Tibial artery (tissue), 4 donors: Measurements from ENCODE around the gene AKAP6.

Source experiments
- DNase-seq, 2 donors: peaks; one replicate each; pipeline ENCODE4 v3.0.0-alpha.2; 2019
- H3K27ac ChIP-seq, 2 donors: fragments of 200-600 bp; sonication (generic) in 1 of 2; 1 replicate in 1 of 2; 2 replicates in 1 of 2; pipeline ENCODE4 v1.5.1; 2018 to 2019; ENCODE audit warnings: mild to moderate bottlenecking in 1 of 2
- H3K27me3 ChIP-seq, 2 donors: fragments of 200-600 bp; sonication (generic) in 1 of 2; one replicate each; pipeline versions ENCODE4 v1.5.1 to v1.6.0; 2016 to 2019
- H3K36me3 ChIP-seq, 3 donors: fragments of 200-600 bp; sonication (generic) in 2 of 3; one replicate each; pipeline ENCODE4 v1.5.1; 2016 to 2019; ENCODE audit warnings: mild to moderate bottlenecking in 2 of 3
- H3K4me1 ChIP-seq, 4 donors: fragments of 200-600 bp; sonication (generic) in 2 of 4; 1 replicate in 3 of 4; 2 replicates in 1 of 4; pipeline ENCODE4 v1.5.1; 2016 to 2019
- H3K4me3 ChIP-seq, 2 donors: fragments of 200-600 bp; sonication (generic) in 1 of 2; 1 replicate in 1 of 2; 2 replicates in 1 of 2; pipeline ENCODE4 v1.5.1; 2018 to 2019; ENCODE audit warnings: mild to moderate bottlenecking in 2 of 2
- H3K9me3 ChIP-seq, 3 donors: fragments of 200-600 bp; sonication (generic) in 1 of 3; one replicate each; pipeline ENCODE4 v1.5.1; 2016 to 2019
- intact Hi-C: fragments of 100-400 bp; cut with DNase I; formaldehyde crosslinking; loops from one replicate; pipeline ENCODE4 v1.15.0; 2023; ENCODE audit warnings: low total_unique reads
- TF ChIP-seq, protein P1 (sequence below), 2 experiments: fragments of 200-600 bp in 1 of 2; fragments of 450-650 bp in 1 of 2; IDR thresholded peaks; one replicate each; pipeline ENCODE4 v1.5.1; 2017 to 2019; ENCODE audit warnings: antibody characterized with exemption in 2 of 2, mild to moderate bottlenecking in 1 of 2, moderate library complexity in 1 of 2

AKAP6 gene

DNA sequence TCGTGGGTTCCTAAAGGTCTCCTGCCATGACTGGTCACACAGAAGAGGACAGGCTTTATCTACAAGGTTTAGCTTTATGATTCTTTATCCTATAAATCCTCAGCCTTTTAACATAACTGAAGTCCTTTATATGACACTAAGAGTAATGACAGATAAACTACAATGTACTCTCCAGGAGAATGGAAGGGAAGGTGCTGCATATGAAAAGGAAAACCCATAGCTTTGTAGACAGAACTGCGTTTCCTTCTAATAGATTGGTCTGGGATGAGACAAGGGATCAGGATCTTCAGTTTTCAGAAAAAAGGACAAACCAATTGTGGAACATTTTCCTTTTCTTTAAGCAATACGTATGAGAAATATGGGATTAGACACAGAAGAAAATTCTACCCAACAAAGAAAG is 408.5 kb downstream of the AKAP6 start:
- H3K36me3 ChIP-seq = peaks cover 6 to 23% (median 9%) of the 10 kb centered on the region in 3 donors
- no peaks in the 10 kb centered on the region for H3K27me3 ChIP-seq
- H3K4me1 ChIP-seq = no peaks in the 10 kb centered on the region
- H3K27ac ChIP-seq = no peak overlapping the region
- intact Hi-C loops = no loop called here
- no peaks in the 10 kb centered on the region for H3K9me3 ChIP-seq
- TF ChIP-seq, protein P1, sequence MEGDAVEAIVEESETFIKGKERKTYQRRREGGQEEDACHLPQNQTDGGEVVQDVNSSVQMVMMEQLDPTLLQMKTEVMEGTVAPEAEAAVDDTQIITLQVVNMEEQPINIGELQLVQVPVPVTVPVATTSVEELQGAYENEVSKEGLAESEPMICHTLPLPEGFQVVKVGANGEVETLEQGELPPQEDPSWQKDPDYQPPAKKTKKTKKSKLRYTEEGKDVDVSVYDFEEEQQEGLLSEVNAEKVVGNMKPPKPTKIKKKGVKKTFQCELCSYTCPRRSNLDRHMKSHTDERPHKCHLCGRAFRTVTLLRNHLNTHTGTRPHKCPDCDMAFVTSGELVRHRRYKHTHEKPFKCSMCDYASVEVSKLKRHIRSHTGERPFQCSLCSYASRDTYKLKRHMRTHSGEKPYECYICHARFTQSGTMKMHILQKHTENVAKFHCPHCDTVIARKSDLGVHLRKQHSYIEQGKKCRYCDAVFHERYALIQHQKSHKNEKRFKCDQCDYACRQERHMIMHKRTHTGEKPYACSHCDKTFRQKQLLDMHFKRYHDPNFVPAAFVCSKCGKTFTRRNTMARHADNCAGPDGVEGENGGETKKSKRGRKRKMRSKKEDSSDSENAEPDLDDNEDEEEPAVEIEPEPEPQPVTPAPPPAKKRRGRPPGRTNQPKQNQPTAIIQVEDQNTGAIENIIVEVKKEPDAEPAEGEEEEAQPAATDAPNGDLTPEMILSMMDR (IDR thresholded peaks at IDR 0.05) = no peak
- no peak overlapping the region for H3K4me3 ChIP-seq
- no peak for DNase-seq

DNA sequence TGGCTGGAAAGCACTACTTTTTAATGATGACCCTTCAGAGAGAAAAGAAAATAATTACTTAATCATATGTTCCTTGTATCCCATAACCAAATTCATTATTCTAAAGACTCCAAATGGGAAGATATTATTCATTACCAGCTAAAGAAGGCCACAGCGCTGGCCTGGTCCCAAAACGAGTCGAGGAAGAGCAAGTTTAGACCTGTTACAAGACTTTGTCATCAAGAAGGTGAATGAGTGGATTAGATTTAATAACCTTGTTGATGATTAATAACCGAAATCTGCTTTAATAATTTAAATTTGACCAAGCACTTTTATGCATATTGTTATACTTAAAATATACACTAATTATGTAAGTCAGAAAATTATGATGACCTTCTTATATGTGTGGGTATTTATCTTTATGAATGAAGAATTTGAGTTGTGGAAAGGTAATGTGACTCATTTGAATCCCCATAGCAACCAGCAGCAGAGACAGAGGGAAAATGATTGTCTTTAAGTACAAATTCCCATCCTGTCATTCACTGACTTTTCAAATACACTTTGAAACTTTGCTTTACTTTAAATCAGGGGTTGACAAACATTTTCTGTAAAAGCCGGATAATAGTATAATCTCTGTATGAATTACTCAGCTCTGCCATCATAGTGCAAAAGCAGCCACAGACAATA is 409.2 kb downstream of the AKAP6 start:
- H3K27ac ChIP-seq = no peak overlapping the region
- peaks cover 6 to 23% (median 9%) of the 10 kb centered on the region in 3 donors for H3K36me3 ChIP-seq
- H3K27me3 ChIP-seq = no peaks in the 10 kb centered on the region
- TF ChIP-seq, protein P1 (IDR thresholded peaks at IDR 0.05) = no peak
- intact Hi-C loops = no loop called here
- no peaks in the 10 kb centered on the region for H3K9me3 ChIP-seq
- no peak for DNase-seq
- H3K4me1 ChIP-seq = no peaks in the 10 kb centered on the region
- H3K4me3 ChIP-seq = no peak overlapping the region

DNA sequence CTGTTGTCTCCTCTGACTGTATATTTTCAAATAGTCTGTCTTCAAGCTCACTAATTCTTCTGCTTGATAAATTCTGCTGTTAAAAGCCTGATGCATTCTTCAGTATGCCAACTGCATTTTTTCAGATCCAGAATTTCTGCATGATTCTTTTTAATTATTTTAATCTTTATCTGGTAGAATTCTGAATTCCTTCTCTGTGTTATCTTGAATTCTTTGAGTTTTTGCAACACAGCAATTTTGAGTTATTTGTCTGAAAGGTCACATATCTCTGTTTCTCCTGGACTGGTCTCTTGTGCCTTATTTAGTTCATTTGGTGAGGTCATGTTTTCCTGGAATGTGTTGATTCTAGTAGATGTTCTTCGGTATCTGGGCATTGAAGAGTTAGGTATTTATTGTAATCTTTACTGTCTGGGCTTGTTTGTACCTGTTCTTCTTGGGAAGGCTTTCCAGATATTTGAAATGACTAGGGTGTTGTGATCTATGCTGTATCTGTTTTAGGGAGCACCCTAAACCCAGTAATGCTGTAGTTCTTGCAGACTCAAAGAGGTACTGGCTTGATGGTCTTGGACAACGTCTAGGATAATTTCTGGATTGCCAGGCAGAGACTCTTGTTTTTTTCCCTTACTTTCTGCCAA is 415.8 kb downstream of the AKAP6 start:
- Histone ChIP-seq H3K27me3 (no peaks in the 10 kb centered on the region), H3K4me1 (peaks cover 0 to 18% (median 2%) of the 10 kb centered on the region in 4 donors), H3K27ac (no peak overlapping the region), H3K36me3 (peaks cover 0 to under 1% (median 0%) of the 10 kb centered on the region in 3 donors), H3K4me3 (no peak overlapping the region), H3K9me3 (no peaks in the 10 kb centered on the region)
- no peak for DNase-seq
- TF ChIP-seq, protein P1 (IDR thresholded peaks at IDR 0.05) = no peak
- intact Hi-C loops = no loop called here

DNA sequence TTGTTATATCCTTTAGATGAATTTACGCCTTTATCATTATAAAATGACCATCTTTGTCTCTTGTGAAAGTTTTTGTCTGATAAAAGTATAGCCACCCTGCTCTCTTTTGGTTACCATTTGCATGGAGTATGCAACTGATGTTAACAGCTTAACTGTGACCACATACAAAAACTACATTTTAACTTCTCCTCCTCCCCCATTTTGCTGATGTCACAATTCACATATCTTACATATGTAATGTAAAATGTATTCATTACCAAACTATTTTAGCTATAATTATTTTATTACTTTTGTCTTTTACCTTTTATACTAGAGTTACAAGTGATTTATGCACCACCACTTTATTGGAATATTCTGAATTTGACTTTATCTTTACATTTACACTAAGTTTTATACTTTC is 425.1 kb downstream of the AKAP6 start:
- DNase-seq = no peak
- intact Hi-C loops = no loop called here

DNA sequence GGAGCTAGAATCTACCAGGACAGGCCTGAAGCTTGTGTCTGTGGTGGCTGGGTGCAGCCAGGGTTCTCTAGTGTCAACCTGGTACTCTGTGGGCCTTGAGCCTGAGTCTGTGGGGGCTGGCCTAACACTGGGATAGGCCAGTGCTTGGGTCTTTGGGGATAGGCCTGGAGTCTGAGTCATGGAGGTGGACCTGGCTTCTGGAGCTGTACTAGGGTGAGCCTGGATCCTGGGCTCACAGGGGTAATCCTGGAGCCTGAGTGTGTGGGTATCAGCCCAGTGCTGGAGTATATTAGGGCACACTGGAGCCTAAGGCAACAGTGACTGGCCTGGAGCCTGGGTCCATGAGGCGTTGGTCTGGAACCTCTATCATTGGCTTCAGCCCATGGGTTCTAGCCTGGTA is 427.1 kb downstream of the AKAP6 start:
- no peak for DNase-seq
- Histone ChIP-seq H3K27me3 (no peaks in the 10 kb centered on the region), H3K9me3 (peaks cover 0 to 12% (median 0%) of the 10 kb centered on the region in 3 donors), H3K4me1 (peaks cover 0 to 34% (median 1%) of the 10 kb centered on the region in 4 donors), H3K4me3 (no peak overlapping the region), H3K36me3 (peaks cover 0 to 8% (median 0%) of the 10 kb centered on the region in 3 donors), H3K27ac (no peak overlapping the region)
- TF ChIP-seq, protein P1 (IDR thresholded peaks at IDR 0.05) = no peak
- intact Hi-C loops = no loop called here

More for the DNA sequence above, 425.1 kb downstream of the AKAP6 start:
- H3K36me3 ChIP-seq = peaks cover 0 to 8% (median 0%) of the 10 kb centered on the region in 3 donors
- H3K9me3 ChIP-seq = peaks cover 0 to 12% (median 0%) of the 10 kb centered on the region in 3 donors
- H3K4me3 ChIP-seq = no peak overlapping the region
- no peaks in the 10 kb centered on the region for H3K27me3 ChIP-seq
- no peak overlapping the region for H3K27ac ChIP-seq
- peaks cover 0 to 20% (median 0%) of the 10 kb centered on the region in 4 donors for H3K4me1 ChIP-seq
- TF ChIP-seq, protein P1 (IDR thresholded peaks at IDR 0.05) = no peak
